Measurements from ENCODE around the gene BRF1. TPM values are rescaled to one million over a fixed set of nuclear protein-coding genes. Genes with fewer than 3 reads are reported as not detected.

The BRF1 gene
- total RNA-seq, 1 experiment from 2014 or later = 41.8 TPM

- no peak for DNase-seq (ENCODE audit: low spot score)
- Histone ChIP-seq H3K4me1 (ENCODE audit: insufficient read depth, low read length, poor library complexity, severe bottlenecking) (peaks cover 4% of the 10 kb centered on the region), H3K36me3 (ENCODE audit: insufficient read depth, low read length, poor library complexity, severe bottlenecking) (no peaks in the 10 kb centered on the region), H3K9me3 (ENCODE audit: low read depth, low read length, poor library complexity, severe bottlenecking) (no peaks in the 10 kb centered on the region), H3K27me3 (replicated peaks; ENCODE audit: insufficient read depth, low read depth, low read length, poor library complexity) (no peaks in the 10 kb centered on the region), H3K4me3 (ENCODE audit: low read depth, low read length, poor library complexity, severe bottlenecking) (no peak overlapping the region), H3K27ac (ENCODE audit: low read depth, low read length, poor library complexity, severe bottlenecking) (no peak overlapping the region)
- ChIA-PET POLR2A (ENCODE audit: low non-redundant PET) (no interaction called here), CTCF (no interaction called here)
- intact Hi-C loops (cut with micrococcal nuclease; ENCODE audit: unreplicated experiment) = no loop called here
- TF ChIP-seq EZH2 (IDR thresholded peaks at IDR 0.05; ENCODE audit: borderline replicate concordance, low read depth, low read length, poor library complexity, severe bottlenecking) = no peak
- no peak for TF ChIP-seq CTCF (conservative IDR thresholded peaks at IDR 0.05; ENCODE audit: low read depth, low read length)
- no TSS peak for BruUV-seq (replicated peaks)
Measured at GRCh38 chr14:105204931-105205672, 95.7 kb downstream of the BRF1 start.

DNA sequence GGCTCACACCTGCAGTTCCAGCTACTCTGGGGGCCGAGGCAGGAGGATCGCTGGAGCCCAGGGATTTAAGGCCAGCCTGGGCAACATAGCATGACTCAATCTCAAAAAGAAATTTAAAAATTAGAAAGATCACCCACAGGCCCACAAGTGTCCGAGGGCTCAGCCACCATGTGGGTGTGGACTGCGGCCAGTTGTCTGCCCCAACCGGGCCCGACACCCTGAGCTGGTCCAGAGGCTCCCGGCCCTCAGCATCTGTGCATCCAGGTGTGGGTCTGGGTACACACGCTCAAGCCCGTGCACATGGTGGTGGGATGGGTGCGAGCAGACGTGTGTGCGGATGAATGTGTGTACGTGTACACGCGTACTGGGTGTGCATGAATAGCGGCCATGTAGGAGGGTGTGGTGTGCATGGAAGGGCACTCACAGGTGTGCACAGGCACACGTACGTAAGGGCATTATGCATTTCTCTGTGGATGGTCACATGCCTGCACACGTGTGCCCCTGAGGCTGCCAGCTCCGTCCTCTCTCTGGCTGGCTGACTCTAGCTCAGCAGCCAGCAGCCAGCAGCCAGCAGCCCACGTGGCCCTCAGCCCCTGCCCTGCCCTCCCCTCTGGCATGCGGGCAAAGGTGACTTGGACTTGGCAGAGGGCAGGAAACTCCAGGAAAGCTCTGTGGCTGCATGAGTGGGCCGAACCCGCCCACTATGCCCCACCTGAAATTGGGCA, 96.4 kb downstream of the BRF1 start:
- BruUV-seq (replicated peaks) = no TSS peak
- no peak overlapping the region for H3K27ac ChIP-seq (ENCODE audit: low read depth, low read length, poor library complexity, severe bottlenecking)
- ChIA-PET POLR2A (ENCODE audit: low non-redundant PET) (no interaction called here), CTCF (no interaction called here)
- no peak for DNase-seq (ENCODE audit: low spot score)
- intact Hi-C loops (cut with micrococcal nuclease; ENCODE audit: unreplicated experiment) = no loop called here
- H3K4me1 ChIP-seq (ENCODE audit: insufficient read depth, low read length, poor library complexity, severe bottlenecking) = peaks cover 4% of the 10 kb centered on the region
- H3K9me3 ChIP-seq (ENCODE audit: low read depth, low read length, poor library complexity, severe bottlenecking) = no peaks in the 10 kb centered on the region
- H3K36me3 ChIP-seq (ENCODE audit: insufficient read depth, low read length, poor library complexity, severe bottlenecking) = no peaks in the 10 kb centered on the region
- no peaks in the 10 kb centered on the region for H3K27me3 ChIP-seq (replicated peaks; ENCODE audit: insufficient read depth, low read depth, low read length, poor library complexity)
- no peak overlapping the region for H3K4me3 ChIP-seq (ENCODE audit: low read depth, low read length, poor library complexity, severe bottlenecking)
- TF ChIP-seq CTCF (conservative IDR thresholded peaks at IDR 0.05; ENCODE audit: low read depth, low read length) (no peak), EZH2 (IDR thresholded peaks at IDR 0.05; ENCODE audit: borderline replicate concordance, low read depth, low read length, poor library complexity, severe bottlenecking) (no peak)

GRCh38 chr14:105203701-105204100, 97.1 kb downstream of the BRF1 start:
- H3K27ac ChIP-seq (ENCODE audit: low read depth, low read length, poor library complexity, severe bottlenecking) = no peak overlapping the region
- H3K9me3 ChIP-seq (ENCODE audit: low read depth, low read length, poor library complexity, severe bottlenecking) = no peaks in the 10 kb centered on the region
- ChIA-PET POLR2A (ENCODE audit: low non-redundant PET) (no interaction called here), CTCF (no interaction called here)
- H3K4me3 ChIP-seq (ENCODE audit: low read depth, low read length, poor library complexity, severe bottlenecking) = no peak overlapping the region
- intact Hi-C loops (cut with micrococcal nuclease; ENCODE audit: unreplicated experiment) = loop anchor here (1.0 to 2.0 kb wide), 2 partner anchors 77 to 149 kb away; no protein-coding TSS in a partner anchor
- BruUV-seq (replicated peaks) = no TSS peak
- TF ChIP-seq EZH2 (IDR thresholded peaks at IDR 0.05; ENCODE audit: borderline replicate concordance, low read depth, low read length, poor library complexity, severe bottlenecking) = no peak
- TF ChIP-seq CTCF (conservative IDR thresholded peaks at IDR 0.05; ENCODE audit: low read depth, low read length) = no peak
- no peaks in the 10 kb centered on the region for H3K27me3 ChIP-seq (replicated peaks; ENCODE audit: insufficient read depth, low read depth, low read length, poor library complexity)
- H3K4me1 ChIP-seq (ENCODE audit: insufficient read depth, low read length, poor library complexity, severe bottlenecking) = peaks cover 4% of the 10 kb centered on the region
- H3K36me3 ChIP-seq (ENCODE audit: insufficient read depth, low read length, poor library complexity, severe bottlenecking) = no peaks in the 10 kb centered on the region
- no peak for DNase-seq (ENCODE audit: low spot score)

Measured in A673 (cell line).